Endothelial cell of umbilical vein (primary cell): ENCODE results near the gene PIGA. TPM values are rescaled to one million over a fixed set of nuclear protein-coding genes. Genes with fewer than 3 reads are reported as not detected.
"Not testable (repeated sequence)": the region's sequence is repeated elsewhere in the genome, so short reads cannot be mapped to it uniquely, and the experiment has no call there.

Experiments used
- BruUV-seq: library from RNA; stranded (reverse); fragments of 400-500 nt; replicated peaks from 2 replicates; lab custom pipeline; 2021; lab: Mats Ljungman, UMichigan
- CTCF ChIA-PET: fragments of 300-600, 350-600 bp; sonication (Branson Sonifier 250); formaldehyde crosslinking; loops from one replicate; lab custom pipeline; 2021; ENCODE audit warnings: antibody characterized with exemption, inconsistent platforms; lab: Charles Lee
- POLR2A ChIA-PET: fragments of 300-600, 350-600 bp; sonication (Branson Sonifier 250); formaldehyde crosslinking; loops from one replicate; lab custom pipeline; 2021; ENCODE audit warnings: antibody characterized with exemption, inconsistent platforms; lab: Charles Lee
- DNase-seq: peaks from one replicate; pipeline ENCODE4 v3.0.0-alpha.2; 2011; ENCODE audit warnings: low read depth, low spot score
- FAIRE-seq: peaks from 2 replicates; lab custom pipeline; 2011; peaks lifted over from hg19 to GRCh38; lab: Jason Lieb, UNC
- H2AFZ ChIP-seq: 2 replicates; pipeline ENCODE4 v1.6.0; 2012; ENCODE audit warnings: low read depth, low read length, control low read depth, inconsistent platforms
- H3K27ac ChIP-seq: 2 replicates; pipeline ENCODE4 v1.5.1; 2011; ENCODE audit warnings: low read depth, mild to moderate bottlenecking, control low read depth, low read length, moderate library complexity; ENCODE audit not compliant: insufficient read depth
- H3K27me3 ChIP-seq, 2 experiments: 2 replicates each; pipeline versions ENCODE4 v1.6.0 to v1.6.1; 2011; ENCODE audit warnings: low read length in 2 of 2, mixed read lengths in 1 of 2; ENCODE audit not compliant: control insufficient read depth in 2 of 2, insufficient read depth in 2 of 2
- H3K36me3 ChIP-seq, 2 experiments: 2 replicates in 1 of 2; 3 replicates in 1 of 2; pipeline ENCODE4 v1.5.1; 2011; ENCODE audit warnings: low read length in 2 of 2, mild to moderate bottlenecking in 1 of 2, moderate library complexity in 1 of 2; ENCODE audit not compliant: control insufficient read depth in 2 of 2, insufficient read depth in 2 of 2; ENCODE audit errors: extremely low read depth in 1 of 2
- H3K4me1 ChIP-seq: 3 replicates; pipeline ENCODE4 v1.5.1; 2011; ENCODE audit warnings: mild to moderate bottlenecking, low read length; ENCODE audit not compliant: control insufficient read depth, insufficient read depth; ENCODE audit errors: extremely low read depth
- H3K4me2 ChIP-seq: 2 replicates; pipeline ENCODE4 v1.6.1; 2011; ENCODE audit warnings: low read length, control low read depth, mixed read lengths; ENCODE audit not compliant: insufficient read depth
- H3K4me3 ChIP-seq, 3 experiments: fragments of 200-600 bp in 1 of 3; sonication (generic), shearing (Covaris generic) in 1 of 3; replicated peaks in 1 of 3; 2 replicates each; pipeline ENCODE4 v1.5.1; 2011 to 2016; ENCODE audit warnings: control low read depth in 3 of 3, low read length in 3 of 3, mild to moderate bottlenecking in 2 of 3, inconsistent platforms in 1 of 3, low read depth in 1 of 3, moderate library complexity in 1 of 3; ENCODE audit not compliant: insufficient read depth in 1 of 3
- H3K79me2 ChIP-seq: 2 replicates; pipeline ENCODE4 v1.6.0; 2012; ENCODE audit warnings: low read length, inconsistent platforms; ENCODE audit not compliant: control insufficient read depth, insufficient read depth
- H3K9ac ChIP-seq: replicated peaks from 2 replicates; pipeline ENCODE3; 2011; ENCODE audit warnings: low read length, control low read depth; ENCODE audit not compliant: insufficient read depth; ENCODE audit errors: extremely low read depth
- H3K9me1 ChIP-seq: replicated peaks from 3 replicates; pipeline ENCODE4 v1.6.0; 2011; ENCODE audit warnings: mild to moderate bottlenecking, low read length; ENCODE audit not compliant: control insufficient read depth, insufficient read depth; ENCODE audit errors: extremely low read depth
- H3K9me3 ChIP-seq: replicated peaks from 2 replicates; pipeline ENCODE4 v1.5.1; 2012; ENCODE audit warnings: low read length, inconsistent platforms; ENCODE audit not compliant: control insufficient read depth, insufficient read depth
- H4K20me1 ChIP-seq: replicated peaks from 2 replicates; pipeline ENCODE3; 2011; ENCODE audit warnings: mild to moderate bottlenecking, low read length; ENCODE audit not compliant: control insufficient read depth, insufficient read depth; ENCODE audit errors: extremely low read depth
- EZH2 ChIP-seq: IDR thresholded peaks from 2 replicates; pipeline ENCODE4 v1.6.1; 2012; ENCODE audit warnings: borderline replicate concordance, low read depth, mild to moderate bottlenecking, moderate library complexity, low read length, inconsistent platforms; ENCODE audit not compliant: severe bottlenecking
- FOS ChIP-seq: IDR thresholded peaks from 2 replicates; pipeline ENCODE4 v1.6.1; 2011; ENCODE audit warnings: mild to moderate bottlenecking, low read length, moderate library complexity, borderline replicate concordance; ENCODE audit not compliant: insufficient read depth
- GATA2 ChIP-seq: IDR thresholded peaks from 2 replicates; pipeline ENCODE4 v1.7.0; 2011; ENCODE audit warnings: low read depth, mild to moderate bottlenecking, moderate library complexity, mixed read lengths, low read length; ENCODE audit not compliant: insufficient read length, insufficient read depth
- JUN ChIP-seq: IDR thresholded peaks from 2 replicates; pipeline ENCODE4 v1.6.1; 2011; ENCODE audit warnings: borderline replicate concordance, low read depth; ENCODE audit not compliant: insufficient read length, insufficient read depth
- MYC ChIP-seq: IDR thresholded peaks from one replicate; pipeline ENCODE4 v1.6.1; 2011; ENCODE audit warnings: mild to moderate bottlenecking, low read depth, low read length
- POLR2A ChIP-seq: IDR thresholded peaks from 2 replicates; pipeline ENCODE4 v1.6.1; 2012; ENCODE audit warnings: low read depth, mild to moderate bottlenecking, control low read depth, low read length
- POLR2AphosphoS5 ChIP-seq: IDR thresholded peaks from 2 replicates; pipeline ENCODE4 v1.6.1; 2012; ENCODE audit warnings: low read depth, mild to moderate bottlenecking, control low read depth, low read length, moderate library complexity; ENCODE audit not compliant: insufficient read depth
- dilution Hi-C: fragments of 300-500 bp; cut with MboI; formaldehyde crosslinking; loops from one replicate; pipeline ENCODE4 v1.15.0; 2019; ENCODE audit warnings: low sequenced_read_pairs; ENCODE audit not compliant: extremely low pct_ligation_motif_present
- intact Hi-C: fragments of 100-400 bp; cut with micrococcal nuclease; formaldehyde crosslinking; loops from one replicate; pipeline ENCODE4 v1.10.0; 2022
- polyA plus RNA-seq, 4 experiments: library from polyadenylated mRNA; depleted of rRNA in 3 of 4; stranded (reverse) in 3 of 4; unstranded in 1 of 4; fragments of >200 nt; gene quantifications; 2 replicates each; pipeline versions ENCODE4 v1.2.1 to v1.2.3, GENCODE V29; 2011 to 2012; ENCODE audit warnings: missing spikeins in 1 of 4
- total RNA-seq: library from RNA; stranded (reverse); gene quantifications from 2 replicates; pipeline ENCODE4 v1.2.3, GENCODE V29; 2021
- TF ChIP-seq, protein P1 (sequence below): IDR thresholded peaks from 2 replicates; pipeline ENCODE4 v1.6.1; 2011; ENCODE audit not compliant: insufficient read depth, insufficient read length
- TF ChIP-seq, protein P2 (sequence below), 2 donors: IDR thresholded peaks; 1 replicate in 1 of 2; 2 replicates in 1 of 2; pipeline ENCODE4 v1.5.1; 2011; ENCODE audit warnings: low read length in 2 of 2, mild to moderate bottlenecking in 2 of 2, moderate library complexity in 2 of 2, control low read depth in 1 of 2, inconsistent platforms in 1 of 2, low read depth in 1 of 2; ENCODE audit not compliant: insufficient read depth in 1 of 2; ENCODE audit errors: extremely low read depth in 1 of 2

PIGA gene
- total and polyA plus RNA-seq, 2 donors (not counting 3 experiments of a cell fraction or from before 2014, with no cell fraction given), result 4.0 to 12.1 TPM

DNA sequence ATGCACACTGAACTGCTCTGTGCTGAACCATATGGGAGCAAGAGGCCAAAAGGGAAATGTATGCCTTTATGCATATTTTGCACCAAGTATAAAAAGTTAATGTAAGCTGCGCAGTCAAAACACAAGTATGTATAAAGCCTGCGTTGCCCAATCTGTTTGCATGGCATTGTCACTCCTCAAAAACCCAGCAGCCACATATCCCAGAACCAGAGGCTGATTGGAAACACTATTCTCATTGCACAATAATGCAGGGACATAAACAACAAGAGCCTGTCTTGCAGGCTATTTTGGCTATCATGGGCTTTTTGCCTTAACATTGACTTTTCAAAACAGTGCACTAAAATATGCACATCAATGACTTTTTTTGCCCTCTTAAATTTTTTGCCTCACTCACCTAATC is 60.4 kb downstream of the PIGA start:
- Histone ChIP-seq H3K79me2 (no peaks in the 10 kb centered on the region), H3K9me3 (no peaks in the 10 kb centered on the region), H3K4me3 (no peak overlapping the region), H4K20me1 (no peaks in the 10 kb centered on the region), H3K9ac (no peak overlapping the region), H2AFZ (no peak overlapping the region), H3K27ac (no peak overlapping the region), H3K36me3 (no peaks in the 10 kb centered on the region), H3K27me3 (no peaks in the 10 kb centered on the region), H3K4me2 (no peak overlapping the region), H3K4me1 (peaks cover 4% of the 10 kb centered on the region), H3K9me1 (no peaks in the 10 kb centered on the region)
- dilution Hi-C loops (no loop called here), intact Hi-C loops (no loop called here)
- no TSS peak for BruUV-seq
- POLR2A ChIA-PET, result no interaction called here
- DNase-seq, result no peak
- FAIRE-seq, result no peak
- TF ChIP-seq POLR2A (no peak), POLR2AphosphoS5 (no peak), EZH2 (no peak), JUN (no peak), FOS (no peak), GATA2 (no peak), MYC (no peak)
- TF ChIP-seq, protein P1, sequence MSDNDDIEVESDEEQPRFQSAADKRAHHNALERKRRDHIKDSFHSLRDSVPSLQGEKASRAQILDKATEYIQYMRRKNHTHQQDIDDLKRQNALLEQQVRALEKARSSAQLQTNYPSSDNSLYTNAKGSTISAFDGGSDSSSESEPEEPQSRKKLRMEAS, result no peak
- TF ChIP-seq, protein P2, sequence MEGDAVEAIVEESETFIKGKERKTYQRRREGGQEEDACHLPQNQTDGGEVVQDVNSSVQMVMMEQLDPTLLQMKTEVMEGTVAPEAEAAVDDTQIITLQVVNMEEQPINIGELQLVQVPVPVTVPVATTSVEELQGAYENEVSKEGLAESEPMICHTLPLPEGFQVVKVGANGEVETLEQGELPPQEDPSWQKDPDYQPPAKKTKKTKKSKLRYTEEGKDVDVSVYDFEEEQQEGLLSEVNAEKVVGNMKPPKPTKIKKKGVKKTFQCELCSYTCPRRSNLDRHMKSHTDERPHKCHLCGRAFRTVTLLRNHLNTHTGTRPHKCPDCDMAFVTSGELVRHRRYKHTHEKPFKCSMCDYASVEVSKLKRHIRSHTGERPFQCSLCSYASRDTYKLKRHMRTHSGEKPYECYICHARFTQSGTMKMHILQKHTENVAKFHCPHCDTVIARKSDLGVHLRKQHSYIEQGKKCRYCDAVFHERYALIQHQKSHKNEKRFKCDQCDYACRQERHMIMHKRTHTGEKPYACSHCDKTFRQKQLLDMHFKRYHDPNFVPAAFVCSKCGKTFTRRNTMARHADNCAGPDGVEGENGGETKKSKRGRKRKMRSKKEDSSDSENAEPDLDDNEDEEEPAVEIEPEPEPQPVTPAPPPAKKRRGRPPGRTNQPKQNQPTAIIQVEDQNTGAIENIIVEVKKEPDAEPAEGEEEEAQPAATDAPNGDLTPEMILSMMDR (IDR thresholded peaks at IDR 0.05; ENCODE audit: extremely low read depth in 1 of 2, insufficient read depth in 1 of 2, low read depth in 1 of 2, low read length in 2 of 2), result no peak
- CTCF ChIA-PET, result no interaction called here

DNA sequence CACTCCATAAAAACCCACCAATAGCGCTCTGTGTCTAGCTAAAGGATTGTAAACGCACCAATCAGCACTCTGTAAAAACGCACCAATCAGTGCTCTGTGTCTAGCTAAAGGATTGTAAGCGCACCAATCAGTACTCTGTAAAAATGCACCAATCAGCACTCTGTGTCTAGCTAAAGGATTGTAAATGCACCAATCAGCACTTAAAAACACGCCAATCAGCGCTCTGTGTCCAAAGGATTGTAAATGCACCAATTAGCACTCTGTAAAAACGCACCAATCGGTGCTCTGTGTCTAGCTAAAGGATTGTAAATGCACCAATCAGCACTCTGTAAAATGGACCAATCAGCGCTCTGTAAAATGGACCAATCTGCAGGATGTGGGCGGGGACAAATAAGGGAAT is 62.0 kb downstream of the PIGA start:
- H3K27me3 ChIP-seq, H3K9me3 ChIP-seq, H3K36me3 ChIP-seq, H3K4me1 ChIP-seq, H4K20me1 ChIP-seq, H3K4me2 ChIP-seq, FAIRE-seq, H3K79me2 ChIP-seq, H3K4me3 ChIP-seq, intact Hi-C loops, H2AFZ ChIP-seq, DNase-seq, POLR2A ChIA-PET, H3K9me1 ChIP-seq, H3K9ac ChIP-seq, CTCF ChIA-PET, H3K27ac ChIP-seq, BruUV-seq, dilution Hi-C loops: not testable (repeated sequence)
